GM19395 (cell line): Measurements from ENCODE around the gene IFIT2.
A peak's percentile ranks its signal among the peaks of the same experiment; 100 is the strongest.
"Not testable (repeated sequence)": the region's sequence is repeated elsewhere in the genome, so short reads cannot be mapped to it uniquely, and the experiment has no call there.

ENCODE experiments used
- ATAC-seq: cut with Tn5 transposase; IDR thresholded peaks from one replicate; pipeline ENCODE4 v1.9.1; 2021; ENCODE audit warnings: mild to moderate bottlenecking, moderate library complexity; ENCODE audit not compliant: unreplicated experiment

The IFIT2 gene

DNA sequence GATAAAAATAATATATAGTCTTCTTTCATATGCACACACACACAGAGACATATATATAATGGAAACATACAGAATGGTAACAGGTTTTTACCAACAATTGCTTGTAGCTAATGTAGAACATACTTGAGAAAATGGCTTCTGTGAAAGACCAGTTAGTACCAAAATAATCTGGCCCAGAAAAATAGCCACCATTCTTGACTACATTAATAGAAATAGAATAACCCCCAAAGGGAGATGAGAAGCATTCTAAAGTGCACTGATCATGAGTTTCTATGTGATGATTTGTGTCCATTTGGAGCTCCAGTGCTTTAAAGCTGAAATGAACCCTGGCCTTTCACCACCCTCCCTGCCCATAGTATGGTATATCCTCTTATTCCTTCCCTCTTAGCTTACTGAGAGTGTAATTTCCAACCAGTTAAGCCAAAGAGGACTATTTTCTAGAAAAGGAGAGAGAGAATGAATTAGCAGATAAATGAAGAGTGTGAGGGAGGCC lies 22.9 kb upstream of the IFIT2 start:
- no peak for ATAC-seq

DNA sequence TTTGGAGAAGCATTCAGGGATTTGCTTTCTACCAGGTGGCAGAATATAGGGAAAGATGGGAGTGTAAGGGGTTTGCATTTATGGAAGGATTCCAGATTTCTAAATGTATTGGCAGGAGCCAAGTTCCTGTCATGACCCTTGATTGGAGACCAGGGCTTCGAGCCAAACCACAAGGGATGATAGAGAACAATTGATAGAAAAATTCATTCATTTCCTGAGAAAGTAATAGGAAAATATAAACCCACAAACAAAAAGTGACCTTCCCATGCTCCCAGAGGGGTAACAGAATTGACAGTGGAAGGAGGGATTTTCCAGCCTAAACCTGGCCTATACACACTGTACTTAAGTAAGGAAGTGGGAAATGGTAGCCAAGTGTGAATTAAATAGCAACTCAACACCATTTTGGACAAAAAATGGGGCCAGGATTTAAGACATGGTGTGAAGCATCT lies 22.4 kb upstream of the IFIT2 start:
- no peak for ATAC-seq

DNA sequence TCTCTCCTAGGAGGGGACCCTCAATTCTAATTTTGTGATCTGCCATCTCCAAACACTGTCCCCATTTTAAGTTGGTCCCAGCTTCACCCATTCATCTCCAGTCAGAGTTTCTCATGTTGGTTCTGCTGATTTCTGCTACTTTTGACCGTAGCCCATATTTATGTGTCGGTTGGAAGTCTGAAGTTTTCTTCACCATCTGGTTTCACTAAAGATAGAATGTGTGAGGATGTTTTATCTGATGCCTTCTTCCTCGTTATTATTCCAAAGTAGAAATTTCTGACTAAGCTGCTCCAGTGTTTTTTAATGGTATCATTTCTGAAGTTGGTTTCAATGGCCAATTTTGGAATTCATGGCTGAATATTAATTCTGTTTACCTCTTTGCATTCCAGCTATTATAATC lies 21.3 kb upstream of the IFIT2 start:
- no peak for ATAC-seq

DNA sequence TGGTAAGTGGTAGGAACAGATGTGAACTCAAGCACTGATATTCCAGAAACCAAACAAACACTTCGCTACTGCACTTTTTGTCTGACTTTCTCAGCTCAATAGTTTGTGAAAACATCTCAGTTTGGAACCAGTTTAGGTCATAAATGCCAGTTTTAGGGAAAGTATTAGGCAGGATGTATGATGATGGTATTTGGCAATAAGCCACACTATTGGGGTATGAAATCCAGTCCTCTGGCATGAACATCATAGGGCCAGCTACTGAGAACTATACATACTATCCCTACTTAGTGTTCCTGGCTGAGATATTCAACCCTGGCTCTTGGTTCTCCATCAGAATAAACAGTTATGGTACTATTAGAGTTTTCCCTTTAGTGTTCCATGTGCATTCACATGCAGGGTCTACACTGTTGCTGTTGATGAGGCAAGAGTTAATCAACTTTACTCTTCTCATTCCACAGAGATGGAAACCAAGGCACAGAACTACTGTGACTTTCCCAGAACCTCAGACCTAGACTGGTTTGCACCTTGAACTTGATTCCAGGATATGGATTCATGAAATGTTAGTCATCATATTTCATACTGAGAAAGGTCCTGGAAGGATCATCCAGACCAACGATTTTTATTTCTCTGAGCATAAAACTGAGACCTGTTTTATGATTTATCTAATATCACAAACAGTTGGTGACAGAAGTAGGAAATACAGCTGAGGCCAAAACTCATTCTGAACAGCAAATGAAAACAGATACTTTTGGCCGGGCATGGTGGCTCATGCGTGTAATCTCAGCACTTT lies 20.0 kb upstream of the IFIT2 start:
- no peak for ATAC-seq

DNA sequence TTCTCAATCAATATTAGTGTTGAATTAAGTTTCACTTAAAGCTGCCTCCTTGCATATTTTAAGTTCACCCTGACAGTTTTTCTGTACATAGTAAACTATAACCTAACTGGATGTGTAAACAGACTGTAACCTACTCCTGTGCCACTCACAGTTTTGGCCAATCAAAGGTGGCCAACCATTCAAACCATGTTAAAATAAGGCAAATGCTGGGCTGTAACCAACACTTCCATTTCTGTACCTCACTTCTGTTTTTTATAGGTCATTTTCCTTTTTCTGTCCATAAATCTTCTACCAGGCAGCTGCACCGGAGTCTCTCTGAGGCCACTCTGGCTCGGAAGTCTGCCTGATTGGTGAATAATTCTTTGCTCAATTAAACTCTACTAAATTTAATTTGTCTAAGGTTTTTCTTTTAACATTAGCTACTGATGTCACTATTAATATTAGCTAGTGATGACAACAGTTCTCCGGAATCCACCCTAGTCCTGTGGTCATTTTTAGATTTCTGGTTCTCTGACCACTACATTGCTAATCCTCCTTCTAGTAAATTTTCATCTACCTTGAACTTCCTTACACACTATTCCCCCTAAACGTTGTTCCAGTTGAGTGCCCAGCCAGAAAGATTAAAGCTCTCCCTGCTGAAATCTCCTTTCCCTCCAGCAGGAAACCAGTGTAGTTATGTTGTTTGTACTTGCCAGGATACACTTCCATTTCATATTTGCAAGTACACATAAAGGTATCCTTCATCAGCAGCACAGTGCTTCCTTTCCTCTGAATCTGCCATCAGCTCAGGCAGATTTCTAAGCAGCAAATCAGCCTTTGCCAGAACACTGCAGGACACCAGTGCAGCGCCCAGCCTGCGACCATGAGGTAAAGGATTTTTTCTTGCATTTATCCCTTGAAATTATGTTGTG lies 18.6 kb upstream of the IFIT2 start:
- ATAC-seq = no peak

DNA sequence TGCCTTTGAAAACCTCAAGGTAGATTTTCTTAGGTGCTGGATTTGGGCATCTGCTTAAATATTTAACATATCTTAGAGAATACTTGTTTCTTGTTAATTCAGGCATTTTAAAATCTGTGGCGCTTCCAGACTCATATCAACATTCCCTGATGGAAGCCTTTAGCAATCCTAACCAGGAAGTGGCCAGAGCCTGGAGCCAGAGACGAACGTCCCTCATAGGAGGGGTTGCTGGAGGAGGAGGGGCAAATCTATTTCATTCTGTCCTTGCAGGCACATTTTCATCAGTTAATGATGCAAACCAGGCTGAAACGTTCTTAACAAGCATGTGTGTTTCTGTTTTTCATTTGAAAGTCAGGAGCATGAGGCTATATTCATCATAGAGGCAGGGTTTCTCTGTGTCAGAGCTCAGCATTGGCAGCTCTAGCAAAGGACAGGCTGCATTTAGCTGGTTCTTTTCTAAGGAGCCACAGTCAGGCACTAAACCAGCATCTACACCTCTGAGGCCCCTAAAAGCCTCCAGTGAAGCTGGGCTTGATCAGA lies 17.8 kb upstream of the IFIT2 start:
- no peak for ATAC-seq

DNA sequence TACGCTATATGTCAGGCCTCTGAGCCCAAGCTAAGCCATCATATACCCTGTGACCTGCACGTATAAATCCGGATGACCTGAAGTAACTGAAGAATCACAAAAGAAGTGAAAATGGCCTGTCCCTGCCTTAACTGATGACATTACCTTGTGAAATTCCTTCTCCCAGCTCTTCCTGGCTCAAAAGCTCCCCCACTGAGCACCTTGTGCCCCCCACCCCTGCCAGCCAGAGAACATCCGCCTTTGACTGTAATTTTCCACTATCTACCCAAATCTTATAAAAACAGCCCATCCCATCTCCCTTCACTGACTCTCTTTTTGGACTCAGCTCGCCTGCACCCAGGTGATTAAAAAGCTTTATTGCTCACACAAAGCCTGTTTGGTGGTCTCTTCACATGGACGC lies 17.1 kb upstream of the IFIT2 start:
- not testable (repeated sequence) for ATAC-seq

DNA sequence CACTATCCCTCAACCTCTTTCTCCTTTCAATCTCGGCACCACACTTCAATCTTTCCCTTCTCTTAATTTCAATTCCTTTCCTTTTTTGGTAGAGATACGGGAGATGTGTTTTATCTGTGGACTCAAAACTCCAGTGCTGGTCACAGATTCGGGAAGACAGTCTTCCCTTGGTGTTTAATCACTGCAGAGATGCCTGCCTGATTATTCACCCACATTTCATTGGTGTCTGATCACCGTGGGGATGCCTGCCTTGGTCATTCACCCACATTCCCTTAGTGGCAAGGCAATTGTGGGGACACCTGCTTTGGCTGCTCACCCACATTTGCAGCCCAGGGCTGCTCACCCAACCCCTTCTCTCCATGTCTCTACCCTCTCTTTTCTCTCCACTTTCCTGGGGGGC lies 16.5 kb upstream of the IFIT2 start:
- not testable (repeated sequence) for ATAC-seq

DNA sequence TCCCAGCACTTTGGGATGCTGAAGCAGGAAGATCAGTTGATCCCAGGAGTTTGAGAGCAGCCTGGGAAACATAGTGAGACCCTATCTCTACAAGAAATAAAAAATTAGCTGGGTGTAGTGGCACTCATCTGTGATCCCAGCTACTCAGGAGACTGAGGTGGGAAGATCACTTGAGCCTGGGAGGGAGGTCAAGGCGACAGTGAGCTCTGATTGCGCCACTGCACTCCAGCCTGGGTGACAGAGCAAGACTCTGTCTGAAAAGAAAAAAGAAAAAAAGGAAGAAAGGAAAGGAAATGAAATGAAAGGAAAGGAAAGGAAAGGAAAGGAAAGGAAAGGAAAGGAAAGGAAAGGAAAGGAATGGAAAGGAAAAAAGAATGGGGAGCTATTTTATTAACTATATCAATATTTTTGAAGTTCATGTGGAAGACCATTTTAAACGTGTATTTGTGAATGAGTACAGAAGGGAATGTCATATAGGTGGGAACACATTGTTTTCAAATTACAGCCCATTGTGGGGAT lies 7.1 kb upstream of the IFIT2 start:
- no peak for ATAC-seq

DNA sequence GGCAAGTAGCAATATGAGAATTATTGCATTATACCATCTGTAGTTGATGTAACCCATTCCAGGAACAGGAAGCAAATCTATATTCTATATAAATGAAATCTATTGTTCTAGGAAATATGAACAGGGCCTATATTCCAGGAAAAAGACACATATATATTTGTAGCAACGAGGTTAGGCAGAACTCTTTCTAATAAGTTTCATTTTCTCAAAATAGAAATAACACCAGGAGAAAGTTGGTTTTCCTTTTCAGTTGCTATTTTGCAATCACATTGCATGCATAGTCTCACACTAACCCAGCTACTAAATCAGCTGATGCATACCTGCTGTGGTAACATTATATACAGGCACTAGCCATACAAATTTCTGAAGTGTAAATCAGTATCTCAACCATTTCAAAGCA lies 6.2 kb upstream of the IFIT2 start:
- ATAC-seq = no peak

DNA sequence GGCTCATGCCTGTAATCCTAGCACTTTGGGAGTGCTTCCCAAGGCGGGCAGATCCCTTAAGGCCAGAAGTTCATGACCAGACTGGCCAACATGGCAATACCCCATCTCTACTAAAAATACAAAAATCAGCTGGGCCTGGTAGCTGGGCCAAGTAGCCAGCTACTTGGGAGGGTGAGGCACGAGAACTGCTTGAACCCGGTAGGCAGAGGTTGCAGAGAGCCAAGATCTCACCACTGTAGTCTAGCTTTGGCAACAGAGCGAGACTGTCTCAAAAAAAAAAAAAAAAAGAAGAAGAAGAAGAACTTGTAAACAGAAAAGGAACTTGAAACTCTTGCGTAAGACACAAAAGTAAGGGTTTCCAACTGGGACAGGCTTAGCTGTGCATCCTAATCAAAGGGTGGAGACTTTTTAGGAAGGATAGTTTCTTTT lies 5.6 kb upstream of the IFIT2 start:
- peak; percentile 61 for ATAC-seq

DNA sequence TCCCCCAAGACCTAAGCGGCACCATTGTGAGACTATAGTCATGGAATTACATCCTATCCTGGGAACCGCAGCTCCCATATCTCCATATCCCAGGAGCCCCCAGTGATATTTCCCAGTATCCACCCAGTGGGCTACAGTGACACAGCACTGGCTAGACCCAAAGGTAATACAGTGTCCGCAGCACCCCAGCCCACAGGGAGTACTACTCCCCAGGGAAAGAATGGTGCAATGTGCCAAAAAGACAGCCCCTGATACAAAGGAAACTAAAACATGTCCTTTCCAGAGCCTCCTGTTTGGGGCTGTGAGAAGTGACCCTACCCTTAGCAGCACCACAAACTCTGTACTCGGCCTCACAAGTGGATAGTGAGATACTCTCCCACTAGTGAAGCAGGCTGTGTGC lies 4.5 kb upstream of the IFIT2 start:
- ATAC-seq = no peak

DNA sequence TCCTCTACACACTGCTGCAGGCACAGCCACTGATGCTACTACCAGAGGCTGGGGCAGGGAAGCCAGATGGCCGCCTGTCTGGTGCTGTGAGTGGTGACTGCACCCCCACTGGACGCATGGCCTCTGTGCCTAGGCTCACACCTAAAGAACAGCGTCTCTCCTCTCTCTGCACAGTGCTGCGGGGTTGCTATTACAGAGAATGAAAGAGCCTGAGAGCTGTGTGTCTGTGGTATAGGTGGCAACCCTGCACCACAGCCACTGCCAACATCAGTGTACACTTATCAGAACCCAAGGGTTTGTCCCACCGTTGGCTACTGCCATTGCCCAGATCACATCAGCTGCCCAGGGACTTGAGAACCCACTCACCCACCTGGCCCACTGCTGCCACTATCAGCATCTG lies 4.1 kb upstream of the IFIT2 start:
- no peak for ATAC-seq

DNA sequence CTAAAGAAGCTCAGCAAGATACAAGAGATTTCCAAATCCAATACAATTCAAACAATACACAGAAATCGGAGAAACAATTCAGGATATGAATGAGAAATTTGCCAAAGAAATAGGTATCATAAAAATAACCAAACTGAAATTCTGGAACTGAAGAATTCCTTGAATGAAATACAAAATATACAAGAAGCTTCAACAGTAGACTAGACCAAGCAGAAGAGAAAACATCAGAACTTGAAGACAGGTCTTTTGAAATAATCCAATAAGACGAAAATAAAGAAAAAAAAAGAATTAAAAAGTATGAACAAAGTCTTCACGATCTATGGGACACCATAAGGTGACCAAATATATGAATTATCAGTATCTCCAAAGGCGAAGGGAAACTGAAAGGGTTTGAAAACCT lies 2.8 kb upstream of the IFIT2 start:
- no peak for ATAC-seq

DNA sequence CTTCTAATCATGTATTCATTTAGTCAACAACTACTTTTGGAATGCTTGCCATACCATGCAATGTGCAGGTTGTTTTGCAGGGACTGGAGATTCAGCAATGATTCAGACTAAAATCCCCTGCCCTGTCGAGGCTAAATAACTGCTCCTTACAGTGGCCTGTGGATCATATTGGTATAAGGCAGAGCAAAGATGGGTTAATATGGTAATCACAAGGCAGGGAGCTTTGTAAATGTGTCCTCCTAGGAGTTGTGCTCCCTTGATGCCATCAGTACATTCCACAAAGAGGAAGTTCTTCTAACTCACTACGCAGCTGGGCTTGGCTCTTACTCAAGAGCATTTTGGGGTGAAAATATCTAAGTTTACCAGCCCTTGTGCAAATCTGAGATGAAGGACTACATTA lies 614 bp upstream of the IFIT2 start:
- peak; percentile 21 for ATAC-seq

DNA sequence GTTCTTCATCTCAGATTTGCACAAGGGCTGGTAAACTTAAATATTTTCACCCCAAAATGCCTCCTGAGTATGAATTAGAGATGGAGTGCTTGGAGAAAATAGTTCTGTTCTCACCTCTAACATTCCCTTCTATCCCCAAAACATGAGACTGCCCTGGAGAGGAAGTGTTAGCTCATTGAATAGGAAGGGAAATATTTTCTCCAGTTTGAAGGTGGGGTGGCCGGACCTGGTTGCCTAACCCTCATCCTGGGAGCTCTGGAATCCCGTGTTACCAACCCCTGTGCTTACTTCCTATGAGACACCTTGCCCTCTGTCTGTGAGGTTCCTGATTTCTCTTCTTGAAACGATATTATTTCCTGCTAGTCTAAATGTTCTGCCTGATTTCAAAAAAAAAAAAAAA lies 779 bp downstream of the IFIT2 start:
- no peak for ATAC-seq

DNA sequence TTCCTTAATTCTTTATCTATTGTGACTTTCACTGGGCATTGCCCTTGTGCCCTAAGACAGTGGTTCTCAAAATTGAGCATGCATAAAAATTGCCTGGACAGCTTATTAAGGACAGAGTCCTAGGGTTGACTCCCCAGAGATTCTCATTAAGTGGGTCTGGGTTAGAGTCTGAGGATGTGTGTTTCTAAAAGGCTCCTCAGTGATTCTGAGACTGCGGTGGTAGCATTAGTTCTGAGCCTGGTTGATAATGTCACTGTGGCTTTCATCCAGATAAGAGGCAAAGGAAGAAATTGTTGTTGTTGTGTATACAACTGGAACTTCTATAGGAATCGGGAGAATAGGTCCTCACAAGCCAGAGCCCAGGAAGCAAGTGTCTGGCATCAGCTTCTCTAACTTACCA lies 1.3 kb downstream of the IFIT2 start:
- no peak for ATAC-seq

DNA sequence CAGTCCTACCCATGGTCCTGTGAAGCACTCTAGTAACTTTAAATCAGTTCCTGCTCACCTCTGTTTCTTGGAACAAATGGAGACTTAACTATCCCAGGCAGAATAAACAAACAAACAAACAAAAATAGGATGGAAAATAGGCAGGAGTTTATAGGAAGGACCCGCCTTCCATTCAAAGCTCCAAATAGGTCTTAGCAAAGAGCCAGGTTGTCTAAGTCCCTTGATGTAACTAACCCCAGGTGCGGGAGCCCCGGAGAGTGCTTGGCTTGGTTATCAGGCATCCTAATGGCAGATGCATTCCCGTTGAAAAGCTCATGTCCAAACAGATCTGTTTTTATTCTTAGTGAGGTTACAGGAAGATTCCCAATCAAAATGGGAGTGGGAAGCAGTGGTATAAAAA lies 2.2 kb downstream of the IFIT2 start:
- ATAC-seq = no peak

DNA sequence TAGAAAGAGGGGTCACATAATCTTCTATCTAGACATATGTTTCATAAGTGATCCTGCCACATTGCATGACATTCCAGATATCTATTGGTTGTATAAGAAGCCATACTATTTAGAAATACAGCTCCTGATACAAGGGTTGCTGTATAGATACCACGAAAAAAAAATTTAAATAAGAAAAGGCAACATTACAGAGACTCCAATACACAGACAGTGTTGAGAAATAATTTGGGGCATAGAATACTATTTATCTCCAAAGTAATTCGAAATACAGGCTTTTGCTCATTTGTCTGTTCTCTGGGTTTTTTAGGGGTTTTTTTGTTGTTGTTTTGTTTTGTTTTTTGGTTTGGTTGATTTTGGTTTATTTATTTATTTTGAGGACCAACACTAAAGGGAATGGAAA lies 2.6 kb downstream of the IFIT2 start:
- no peak for ATAC-seq

DNA sequence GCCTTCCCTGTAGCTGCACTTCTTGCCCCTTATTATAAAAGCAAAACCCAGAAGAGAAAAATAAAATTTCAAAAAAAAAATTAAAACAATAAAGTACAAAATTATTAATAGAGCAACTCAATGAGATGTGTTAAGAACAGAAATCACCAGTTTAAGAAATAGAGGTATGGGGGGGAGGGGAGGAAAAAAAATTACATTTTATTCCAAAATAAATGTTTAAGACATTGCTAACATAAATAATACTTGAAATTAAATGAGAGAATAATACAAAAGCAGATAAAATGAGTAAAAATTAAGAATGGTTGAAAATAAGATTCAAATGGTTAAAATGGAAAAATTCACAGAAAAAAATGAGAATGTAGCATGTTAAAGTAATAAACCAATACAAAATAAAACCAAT lies 3.1 kb downstream of the IFIT2 start:
- ATAC-seq = no peak

DNA sequence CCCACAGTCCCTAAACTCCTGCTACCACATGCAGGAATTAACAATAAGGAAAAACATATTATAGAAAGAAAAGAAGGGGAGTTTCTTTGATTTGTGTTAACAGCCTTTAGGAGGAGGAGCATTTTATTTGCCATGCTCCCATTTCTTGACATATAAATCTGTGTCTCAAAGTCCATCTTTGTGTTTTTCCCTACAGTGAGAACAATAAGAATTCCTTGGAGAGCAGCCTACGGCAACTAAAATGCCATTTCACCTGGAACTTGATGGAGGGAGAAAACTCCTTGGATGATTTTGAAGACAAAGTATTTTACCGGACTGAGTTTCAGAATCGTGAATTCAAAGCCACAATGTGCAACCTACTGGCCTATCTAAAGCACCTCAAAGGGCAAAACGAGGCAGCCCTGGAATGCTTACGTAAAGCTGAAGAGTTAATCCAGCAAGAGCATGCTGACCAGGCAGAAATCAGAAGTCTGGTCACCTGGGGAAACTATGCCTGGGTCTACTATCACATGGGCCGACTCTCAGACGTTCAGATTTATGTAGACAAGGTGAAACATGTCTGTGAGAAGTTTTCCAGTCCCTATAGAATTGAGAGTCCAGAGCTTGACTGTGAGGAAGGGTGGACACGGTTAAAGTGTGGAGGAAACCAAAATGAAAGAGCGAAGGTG lies 4.1 kb downstream of the IFIT2 start:
- no peak for ATAC-seq
